A549 treated with DMSO at 1 μM for 4 hours (cell line): Measurements from ENCODE around the gene VSTM2L. TPM values are rescaled to one million over a fixed set of nuclear protein-coding genes. Genes with fewer than 3 reads are reported as not detected.

ENCODE experiments used
- total RNA-seq: library from RNA; stranded (reverse); fragments of 200-300 nt; extraction: Qiagen RNA extraction; gene quantifications from 5 replicates; pipeline ENCODE4 v1.2.3, GENCODE V29; 2022; ENCODE audit warnings: low read depth

Gene VSTM2L, protein sequence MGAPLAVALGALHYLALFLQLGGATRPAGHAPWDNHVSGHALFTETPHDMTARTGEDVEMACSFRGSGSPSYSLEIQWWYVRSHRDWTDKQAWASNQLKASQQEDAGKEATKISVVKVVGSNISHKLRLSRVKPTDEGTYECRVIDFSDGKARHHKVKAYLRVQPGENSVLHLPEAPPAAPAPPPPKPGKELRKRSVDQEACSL
- 6.2 to 7.2 TPM (median 7.1 TPM) in 5 replicates for total RNA-seq

DNA sequence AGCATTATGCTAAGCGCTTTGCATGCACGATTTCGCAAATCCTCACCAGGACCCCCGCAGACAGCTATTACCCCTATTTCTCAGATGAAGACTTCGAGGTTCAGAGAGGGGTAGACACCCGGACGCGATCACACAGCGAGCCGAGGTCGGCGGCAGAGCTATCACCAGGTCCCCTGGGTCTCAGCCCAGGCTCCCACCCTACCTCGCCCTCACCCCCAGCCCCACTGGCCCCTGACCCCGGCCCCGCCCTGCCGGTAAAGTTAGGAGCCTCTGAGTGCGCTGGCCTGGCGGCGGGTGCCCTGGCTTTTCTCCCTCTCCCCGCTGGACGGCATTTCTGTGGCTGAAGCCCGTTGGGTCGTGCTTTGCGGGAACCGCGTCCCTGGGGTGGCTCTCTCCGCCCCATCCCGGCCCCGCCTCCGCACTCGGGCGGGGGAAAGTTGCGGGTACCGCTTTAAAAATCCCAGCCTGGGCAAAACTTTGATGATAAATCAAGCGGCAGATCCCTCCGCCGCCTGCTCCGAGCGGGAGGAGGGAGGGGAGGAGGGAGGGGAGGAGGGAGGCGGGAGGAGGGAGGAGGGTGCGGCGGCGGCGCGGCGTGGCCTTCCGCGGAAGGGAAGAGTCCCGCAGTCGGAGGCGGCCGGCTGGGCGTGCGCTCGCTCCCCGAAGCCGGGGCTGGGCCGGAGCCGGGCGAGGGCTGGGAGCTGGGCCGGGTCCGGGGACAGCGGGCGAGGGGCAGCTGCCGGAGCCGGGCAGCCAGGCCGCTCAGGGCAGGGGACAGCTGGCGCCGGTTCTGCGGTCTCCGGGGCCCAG, at the start of gene VSTM2L:
Gene VSTM2L (plus strand): TSS at position 624 of the 810 bp plus-strand sequence. CDS start 224 bp downstream, outside the sequence.

Other genes starting within 250 kb of the VSTM2L start
- 55.0 to 66.3 TPM (median 64.0 TPM) in 5 replicates for gene CTNNBL1, start 209.1 kb upstream of the VSTM2L start, total RNA-seq
- 17.2 to 24.3 TPM (median 23.3 TPM) in 5 replicates for gene TTI1, start 130.3 kb downstream of the VSTM2L start, total RNA-seq
- 23.8 to 32.4 TPM (median 29.2 TPM) in 5 replicates for gene RPRD1B, start 130.6 kb downstream of the VSTM2L start, total RNA-seq